GM18499 (cell line): ENCODE measurements around the gene UMAD1.
"Not testable (repeated sequence)": the region's sequence is repeated elsewhere in the genome, so short reads cannot be mapped to it uniquely, and the experiment has no call there.

Source experiments
- ATAC-seq: cut with Tn5 transposase; IDR thresholded peaks from one replicate; pipeline ENCODE4 v1.9.1; 2021; ENCODE audit warnings: moderate number of reproducible peaks; ENCODE audit not compliant: insufficient read depth, unreplicated experiment

Gene UMAD1

GRCh38 chr7:7791523-7791922 lies 151.0 kb downstream of the UMAD1 start:
- ATAC-seq, result no peak

- no peak for ATAC-seq
These were observed 151.5 kb downstream of the UMAD1 start for GRCh38 chr7:7792056-7792455.

GRCh38 chr7:7793249-7793648 lies 152.7 kb downstream of the UMAD1 start:
- ATAC-seq, result no peak

GRCh38 chr7:7793921-7794320 lies 153.4 kb downstream of the UMAD1 start:
- ATAC-seq, result no peak

- ATAC-seq, result no peak
These were observed 154.7 kb downstream of the UMAD1 start for GRCh38 chr7:7795203-7795602.

GRCh38 chr7:7795630-7796121 lies 155.1 kb downstream of the UMAD1 start:
- no peak for ATAC-seq

- no peak for ATAC-seq
These were observed 158.0 kb downstream of the UMAD1 start for GRCh38 chr7:7798510-7798909.

- ATAC-seq, result no peak
These were observed 158.6 kb downstream of the UMAD1 start for GRCh38 chr7:7799138-7799537.

- ATAC-seq, result no peak
These were observed 162.0 kb downstream of the UMAD1 start for GRCh38 chr7:7802531-7802930.

- no peak for ATAC-seq
These were observed 163.2 kb downstream of the UMAD1 start for GRCh38 chr7:7803715-7804178.

GRCh38 chr7:7804822-7805221 lies 164.3 kb downstream of the UMAD1 start:
- ATAC-seq, result not testable (repeated sequence)

- no peak for ATAC-seq
These were observed 165.1 kb downstream of the UMAD1 start for GRCh38 chr7:7805511-7806153.

GRCh38 chr7:7808156-7808555 lies 167.6 kb downstream of the UMAD1 start:
- ATAC-seq, result no peak

- ATAC-seq, result no peak
These were observed 168.1 kb downstream of the UMAD1 start for GRCh38 chr7:7808626-7809025.

GRCh38 chr7:7810380-7810779 lies 169.8 kb downstream of the UMAD1 start:
- no peak for ATAC-seq

- no peak for ATAC-seq
These were observed 170.3 kb downstream of the UMAD1 start for GRCh38 chr7:7810826-7811225.

- ATAC-seq, result no peak
These were observed 171.6 kb downstream of the UMAD1 start for GRCh38 chr7:7812112-7812511.

GRCh38 chr7:7815395-7815794 lies 174.8 kb downstream of the UMAD1 start:
- no peak for ATAC-seq

- ATAC-seq, result peak; percentile 29
These were observed 175.5 kb downstream of the UMAD1 start for GRCh38 chr7:7816084-7816483.

- no peak for ATAC-seq
These were observed 176.4 kb downstream of the UMAD1 start for GRCh38 chr7:7816816-7817536.

- no peak for ATAC-seq
These were observed 177.2 kb downstream of the UMAD1 start for GRCh38 chr7:7817748-7818147.

GRCh38 chr7:7818179-7818578 lies 177.6 kb downstream of the UMAD1 start:
- not testable (repeated sequence) for ATAC-seq
